ENCODE data around the gene WIPF2.
A peak's percentile ranks its signal among the peaks of the same experiment; 100 is the strongest.
"Not testable (repeated sequence)": the region's sequence is repeated elsewhere in the genome, so short reads cannot be mapped to it uniquely, and the experiment has no call there.

WIPF2 gene

GRCh38 chr17:40299159-40299757 lies 80.2 kb downstream of the WIPF2 start:
- DNase-seq, result not testable (repeated sequence)

DNA sequence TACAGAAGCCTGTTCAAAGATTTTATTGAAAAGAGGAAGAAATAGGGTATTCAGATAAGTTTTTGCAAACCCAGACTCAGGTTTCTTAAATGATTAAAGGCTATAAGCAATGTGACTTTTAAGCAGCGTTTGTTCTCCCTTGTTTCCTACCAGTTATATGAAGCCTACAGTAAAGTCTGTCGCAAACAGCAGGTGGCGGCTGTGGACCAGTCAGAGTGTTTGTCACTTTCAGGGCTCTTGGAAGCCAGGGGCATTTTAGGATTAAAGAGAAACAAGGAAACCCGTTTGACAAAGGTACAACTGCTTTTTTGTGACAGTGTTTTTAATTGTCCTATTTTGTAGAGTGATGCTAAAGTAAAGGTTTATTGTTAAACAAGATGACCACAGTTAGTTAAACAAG lies 82.2 kb downstream of the WIPF2 start:
- no peak for DNase-seq

GRCh38 chr17:40303009-40303657 lies 84.0 kb downstream of the WIPF2 start:
- peak; percentile 82 to 91 for DNase-seq

DNA sequence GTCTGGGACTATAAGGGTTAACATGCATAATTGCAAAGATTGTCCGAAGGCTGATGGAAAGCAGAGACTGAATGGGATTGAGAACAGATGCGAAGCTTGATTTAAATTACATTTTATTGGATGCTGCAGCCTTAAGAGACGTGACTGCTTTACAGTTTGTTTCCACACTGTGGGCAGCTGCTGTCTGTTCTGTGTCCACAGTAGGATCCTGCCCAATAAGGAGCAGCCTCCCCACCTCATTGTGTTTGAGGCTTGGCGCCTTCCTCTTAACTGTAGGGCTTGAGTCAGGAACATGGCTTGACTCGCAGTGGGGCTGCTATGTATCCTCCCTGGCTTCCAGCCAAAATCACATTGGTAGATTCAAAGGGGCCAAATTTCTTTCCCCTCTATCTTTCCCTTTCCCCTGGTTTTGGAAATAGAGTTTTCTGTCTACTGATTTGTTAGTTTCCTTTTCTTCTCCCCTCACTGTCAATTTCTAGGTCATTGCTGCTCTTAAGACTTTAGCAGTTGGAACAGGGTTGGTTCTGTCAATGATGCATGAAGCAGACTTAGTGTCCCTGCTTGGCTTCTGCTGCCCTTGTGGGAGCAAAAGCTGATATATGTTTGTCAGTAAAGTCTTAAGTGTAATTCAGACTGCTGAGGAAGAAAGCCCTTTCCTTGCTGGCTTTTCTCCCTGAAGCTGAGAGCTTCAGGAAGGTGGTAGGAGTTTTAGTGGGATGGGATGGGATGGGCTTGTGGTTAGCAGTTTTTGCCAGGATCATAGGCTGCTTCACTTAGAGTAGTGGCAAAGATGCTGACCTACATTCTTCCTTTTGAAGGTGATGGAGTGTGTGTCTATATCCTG lies 84.8 kb downstream of the WIPF2 start:
- peak in 1 of 2 donors; percentile 51 for DNase-seq

GRCh38 chr17:40304552-40304863 lies 85.4 kb downstream of the WIPF2 start:
- DNase-seq, result not testable (repeated sequence)

- not testable (repeated sequence) for DNase-seq
Observed at GRCh38 chr17:40304866-40305265, 85.8 kb downstream of the WIPF2 start.

- DNase-seq, result no peak
Observed at GRCh38 chr17:40306395-40306794, 87.3 kb downstream of the WIPF2 start.

DNA sequence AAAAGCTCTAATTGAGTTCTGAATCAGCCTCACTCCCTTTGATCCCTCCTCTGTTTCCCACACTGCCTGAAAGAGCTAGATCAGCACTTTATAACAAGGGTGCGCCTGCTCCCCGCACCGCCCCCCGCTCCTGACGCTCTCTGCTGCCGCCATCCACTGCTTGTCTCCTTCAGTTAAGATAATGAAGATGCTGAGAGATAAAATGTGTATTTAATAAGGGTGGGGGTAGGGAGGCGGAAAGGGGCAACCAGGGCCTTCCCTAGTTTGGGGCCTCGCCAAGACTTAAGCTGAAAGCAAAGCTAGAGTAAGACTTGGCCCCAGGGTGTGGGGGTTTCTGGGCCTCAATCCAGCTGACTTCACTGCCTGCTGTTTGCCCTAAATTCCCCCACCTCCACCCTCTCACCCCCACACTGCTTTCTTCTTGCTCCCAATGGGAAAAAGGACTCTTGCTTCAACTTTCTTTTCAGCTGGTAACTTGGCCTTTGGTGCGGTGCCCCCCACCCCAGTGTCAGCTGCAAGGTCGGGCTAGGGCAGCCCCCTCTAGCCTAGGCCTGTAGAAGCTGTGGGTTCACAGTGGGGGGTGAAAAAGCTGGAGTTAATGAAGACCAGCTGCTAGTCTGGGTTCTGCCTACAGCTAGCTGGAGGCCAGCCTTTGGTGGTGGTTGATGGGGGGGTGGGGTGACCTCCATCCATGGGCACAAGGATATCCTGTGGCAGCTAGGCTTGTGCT lies 88.1 kb downstream of the WIPF2 start:
- DNase-seq, result peak in 1 of 2 donors; percentile 75

GRCh38 chr17:40307740-40308239 lies 88.7 kb downstream of the WIPF2 start:
- peak; percentile 66 to 77 for DNase-seq

DNA sequence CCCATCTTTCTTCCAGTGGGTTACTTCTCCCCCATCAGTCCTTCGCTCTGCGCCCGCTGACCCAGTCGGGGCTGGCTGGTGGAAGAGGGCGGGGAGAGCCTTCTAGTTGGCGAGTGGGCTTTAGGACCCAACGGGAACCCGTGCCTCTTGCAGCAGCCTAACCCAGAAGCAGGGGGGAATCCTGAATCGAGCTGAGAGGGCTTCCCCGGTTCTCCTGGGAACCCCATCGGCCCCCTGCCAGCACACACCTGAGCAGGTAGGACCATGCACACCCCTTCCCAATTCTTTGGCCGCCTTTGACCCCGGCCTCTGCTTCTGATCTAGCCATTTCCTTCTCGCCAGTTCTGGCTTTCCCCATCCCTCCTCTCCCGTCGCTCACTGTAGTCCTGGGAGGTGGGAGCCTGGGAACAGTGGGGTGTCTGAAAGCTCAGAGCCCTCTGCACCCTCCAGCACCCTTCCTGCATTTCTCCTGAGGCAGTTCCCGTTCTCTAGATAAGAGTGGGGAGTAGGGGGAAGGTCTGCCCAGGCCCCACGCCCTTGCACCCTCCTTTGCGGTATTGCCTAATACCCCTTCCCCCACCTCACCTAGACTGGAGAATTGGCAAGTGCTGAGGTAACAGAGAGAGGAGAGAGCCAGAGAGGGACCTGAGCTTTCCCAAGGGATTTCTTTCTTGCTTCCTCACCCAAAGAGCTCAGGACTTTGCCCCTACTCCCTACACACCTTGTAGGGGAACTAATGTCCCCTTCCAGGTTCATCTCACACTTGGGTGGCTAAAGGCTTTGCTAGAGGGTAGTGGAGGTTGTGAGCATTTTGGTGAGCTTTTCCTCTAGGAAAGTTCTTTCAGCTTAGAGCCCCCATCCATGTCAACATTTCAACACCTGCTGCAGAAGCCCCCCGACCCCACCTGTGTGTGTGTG lies 90.2 kb downstream of the WIPF2 start, which contains the start of gene RARA:
Gene RARA, plus strand, starts transcription at position 150 of the 918 bp plus-strand sequence. CDS start 22,039 bp downstream, outside the sequence.
- DNase-seq, result no peak

GRCh38 chr17:40309949-40310510 lies 90.9 kb downstream of the WIPF2 start:
- DNase-seq, result no peak

DNA sequence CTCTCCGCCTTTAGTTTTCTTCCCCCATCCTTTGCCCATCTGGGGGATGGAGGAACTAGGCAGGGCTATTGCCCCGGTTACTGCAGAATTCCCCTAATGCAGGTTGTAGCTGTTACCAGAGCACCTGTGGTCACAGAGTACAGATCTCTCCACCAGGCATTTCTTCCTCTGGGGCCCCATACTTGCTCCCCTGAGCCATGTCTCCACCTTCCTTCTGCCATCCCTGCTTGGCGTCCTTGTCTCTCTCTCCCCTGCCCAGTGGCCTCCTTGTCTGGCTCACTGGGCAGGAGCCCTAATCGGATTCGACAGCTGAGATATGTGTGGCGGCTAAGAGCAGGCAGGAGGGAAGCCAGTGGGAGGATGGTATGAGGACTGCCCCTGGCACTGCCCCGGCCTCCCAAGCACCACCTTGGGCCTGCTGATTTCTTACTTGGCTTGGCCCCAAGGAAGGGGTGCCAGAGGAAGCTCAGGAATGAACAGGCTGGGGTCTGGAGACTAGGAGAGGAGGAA lies 91.8 kb downstream of the WIPF2 start:
- no peak for DNase-seq

DNA sequence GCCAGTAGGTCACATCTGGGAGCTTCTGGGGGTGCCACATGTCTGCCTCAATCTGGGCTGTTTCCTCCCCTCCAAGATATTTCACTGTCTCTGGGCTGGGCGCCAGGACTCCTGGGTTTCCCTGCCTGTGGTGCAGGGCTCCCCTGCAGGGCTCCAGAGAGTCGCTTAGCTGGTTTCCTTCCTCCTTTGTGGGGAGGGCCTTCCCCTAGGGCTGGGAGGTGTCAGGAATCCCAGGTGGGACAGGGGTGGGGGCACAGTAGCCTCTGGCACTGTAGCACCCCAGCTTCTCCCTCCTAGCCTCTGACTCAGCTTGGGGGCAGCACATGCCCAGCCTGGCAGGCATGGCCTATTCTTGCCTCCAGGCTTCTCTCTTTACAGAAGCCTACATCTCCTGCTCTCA lies 92.5 kb downstream of the WIPF2 start:
- no peak for DNase-seq

DNA sequence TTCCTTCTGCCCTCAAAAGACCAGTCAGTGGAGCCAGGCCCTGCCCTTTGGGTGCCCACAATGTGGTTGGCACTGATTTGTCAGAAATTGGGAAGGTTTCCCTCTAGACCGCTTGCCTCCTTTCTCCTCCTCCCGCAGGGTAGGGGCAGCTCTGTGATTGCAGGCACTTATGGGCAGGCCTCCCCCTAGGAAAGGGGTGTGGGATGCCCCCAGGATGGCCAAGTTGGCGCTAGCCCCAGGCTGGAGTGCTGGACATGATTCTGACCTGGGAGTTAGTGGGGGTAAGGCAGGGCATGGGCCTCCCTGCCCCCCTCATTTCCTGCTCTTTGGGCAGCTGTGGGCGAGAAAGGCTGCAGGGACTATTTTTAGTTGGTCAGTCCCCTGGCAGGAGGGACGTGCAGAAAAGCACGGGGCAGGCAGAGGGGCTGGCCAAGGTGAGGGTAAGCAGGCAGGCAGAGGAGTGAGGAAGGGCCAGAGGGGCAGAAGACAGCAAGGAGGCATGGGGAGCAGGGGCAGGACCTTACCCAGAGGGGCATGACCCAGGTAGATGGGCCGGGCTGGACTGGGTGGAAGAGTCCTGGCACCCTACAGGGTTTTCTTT lies 93.1 kb downstream of the WIPF2 start:
- DNase-seq, result peak in 1 of 2 donors; percentile 29

GRCh38 chr17:40312893-40313667 lies 94.0 kb downstream of the WIPF2 start:
- DNase-seq, result no peak

DNA sequence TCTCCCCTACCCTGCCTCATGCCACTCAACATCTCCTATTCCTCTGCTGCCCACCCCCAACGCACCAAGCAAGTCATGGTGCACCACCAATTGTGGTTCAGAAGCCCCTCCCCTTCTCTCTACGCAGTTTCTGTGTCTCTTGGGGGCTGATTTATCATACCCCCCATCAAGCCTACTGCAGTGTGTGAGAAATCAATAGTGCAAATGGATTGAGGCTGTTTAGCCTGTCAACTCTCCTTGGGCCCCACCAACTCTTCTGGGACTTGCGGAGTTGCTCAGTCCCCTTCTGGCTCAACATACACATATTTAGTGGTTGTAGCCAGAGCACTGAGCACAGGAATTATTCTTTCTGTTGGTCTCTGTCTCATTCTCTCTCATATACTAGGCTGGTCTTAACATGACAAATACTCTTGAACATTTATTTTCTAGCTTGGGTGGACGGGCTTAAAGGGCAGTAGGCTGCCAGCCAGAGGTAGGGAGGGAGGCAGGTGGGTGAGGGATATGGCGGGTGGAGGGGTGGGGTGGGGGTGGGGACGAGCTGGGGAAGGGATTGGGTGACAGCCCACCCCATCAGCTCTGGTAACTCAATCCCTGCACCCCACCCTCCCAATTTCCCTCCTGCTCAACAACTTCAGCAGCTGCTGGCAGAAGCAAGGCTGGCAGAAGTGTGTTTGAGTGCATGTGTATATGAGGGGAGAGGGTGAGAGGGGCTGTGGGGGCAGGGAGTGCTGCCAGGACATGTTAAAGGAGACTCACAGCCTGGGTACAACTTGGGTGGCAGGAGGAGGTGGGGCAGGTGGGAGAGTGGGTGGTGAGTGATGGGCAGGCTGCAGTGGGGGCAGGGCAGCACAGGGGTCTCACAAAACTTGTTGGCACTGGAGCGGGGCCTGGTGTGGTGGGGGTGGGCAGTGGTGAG lies 94.8 kb downstream of the WIPF2 start:
- no peak for DNase-seq

- DNase-seq, result peak; percentile 84 to 87
Observed at GRCh38 chr17:40314584-40314956, 95.5 kb downstream of the WIPF2 start.

- no peak for DNase-seq
Observed at GRCh38 chr17:40315206-40315605, 96.1 kb downstream of the WIPF2 start.

Measured in inflammatory macrophage (primary cell).